CD8-positive, alpha-beta memory T cell (primary cell): Measurements from ENCODE around the gene XIRP1. TPM values are rescaled to one million over a fixed set of nuclear protein-coding genes. Genes with fewer than 3 reads are reported as not detected.
"Not testable (repeated sequence)": the region's sequence is repeated elsewhere in the genome, so short reads cannot be mapped to it uniquely, and the experiment has no call there.

Experiments
- CTCF ChIA-PET: fragments of 350-600 bp; sonication (Branson Sonifier 250); formaldehyde crosslinking; loops from one replicate; lab custom pipeline; 2021; ENCODE audit warnings: antibody characterized with exemption; lab: Charles Lee
- POLR2A ChIA-PET: fragments of 350-600 bp; sonication (Branson Sonifier 250); formaldehyde crosslinking; loops from one replicate; lab custom pipeline; 2021; ENCODE audit warnings: antibody characterized with exemption; lab: Charles Lee
- DNase-seq, 5 donors: peaks; one replicate each; pipeline versions ENCODE4 v3.0.0 to v3.0.0-alpha.2; 2020 to 2022; ENCODE audit warnings: mixed read lengths in 1 of 5
- H3K27ac ChIP-seq: one replicate; pipeline ENCODE4 v1.7.0; 2013; ENCODE audit warnings: low read depth, mild to moderate bottlenecking, low read length, moderate library complexity
- H3K27me3 ChIP-seq: 2 replicates; pipeline ENCODE4 v1.7.0; 2013; ENCODE audit warnings: low read length, mild to moderate bottlenecking; ENCODE audit not compliant: insufficient read depth, poor library complexity, severe bottlenecking
- H3K36me3 ChIP-seq: 2 replicates; pipeline ENCODE4 v1.7.0; 2013; ENCODE audit warnings: mild to moderate bottlenecking, low read length, moderate library complexity; ENCODE audit not compliant: insufficient read depth
- H3K4me1 ChIP-seq: 2 replicates; pipeline ENCODE4 v1.7.0; 2013; ENCODE audit warnings: mild to moderate bottlenecking, low read length, moderate library complexity; ENCODE audit not compliant: insufficient read depth
- H3K4me3 ChIP-seq: 2 replicates; pipeline ENCODE4 v1.7.0; 2013; ENCODE audit warnings: mild to moderate bottlenecking, low read length
- H3K9me3 ChIP-seq: 2 replicates; pipeline ENCODE4 v1.7.0; 2013; ENCODE audit warnings: mild to moderate bottlenecking, low read length
- H3K27ac Mint-ChIP-seq, 8 donors: one replicate each; pipeline ENCODE4 v1.8.0; 2020 to 2021; ENCODE audit warnings: mixed read lengths in 8 of 8, mild to moderate bottlenecking in 6 of 8, inconsistent platforms in 3 of 8, moderate library complexity in 3 of 8
- H3K27me3 Mint-ChIP-seq, 2 donors: one replicate each; pipeline ENCODE4 v1.8.0; 2020 to 2021; ENCODE audit warnings: mixed read lengths in 2 of 2, mild to moderate bottlenecking in 1 of 2, moderate library complexity in 1 of 2
- H3K36me3 Mint-ChIP-seq, 3 donors: one replicate each; pipeline ENCODE4 v1.8.0; 2020 to 2021; ENCODE audit warnings: mixed read lengths in 3 of 3, inconsistent platforms in 1 of 3, mild to moderate bottlenecking in 1 of 3
- H3K4me1 Mint-ChIP-seq, 3 donors: one replicate each; pipeline ENCODE4 v1.8.0; 2020 to 2021; ENCODE audit warnings: mixed read lengths in 3 of 3, inconsistent platforms in 1 of 3, mild to moderate bottlenecking in 1 of 3
- H3K4me3 Mint-ChIP-seq, 7 donors: one replicate each; pipeline ENCODE4 v1.8.0; 2020 to 2021; ENCODE audit warnings: mixed read lengths in 7 of 7, mild to moderate bottlenecking in 6 of 7, moderate library complexity in 4 of 7, inconsistent platforms in 2 of 7
- H3K9me3 Mint-ChIP-seq, 5 donors: one replicate each; pipeline ENCODE4 v1.8.0; 2020 to 2022; ENCODE audit warnings: mixed read lengths in 5 of 5, mild to moderate bottlenecking in 3 of 5, moderate library complexity in 2 of 5, inconsistent platforms in 1 of 5
- polyA plus RNA-seq: library from polyadenylated mRNA; unstranded; fragments of 300-500 nt; fragmentation: Illumina TruSeq; gene quantifications from one replicate; pipeline ENCODE4 v1.2.3, GENCODE V29; 2021
- total RNA-seq, 2 experiments: library from RNA; stranded (reverse); gene quantifications; one replicate each; pipeline ENCODE4 v1.2.3, GENCODE V29; 2021

Gene XIRP1
- total and polyA plus RNA-seq, 3 experiments from 2014 or later: 4.1 to 5.3 TPM; not detected in 1

DNA sequence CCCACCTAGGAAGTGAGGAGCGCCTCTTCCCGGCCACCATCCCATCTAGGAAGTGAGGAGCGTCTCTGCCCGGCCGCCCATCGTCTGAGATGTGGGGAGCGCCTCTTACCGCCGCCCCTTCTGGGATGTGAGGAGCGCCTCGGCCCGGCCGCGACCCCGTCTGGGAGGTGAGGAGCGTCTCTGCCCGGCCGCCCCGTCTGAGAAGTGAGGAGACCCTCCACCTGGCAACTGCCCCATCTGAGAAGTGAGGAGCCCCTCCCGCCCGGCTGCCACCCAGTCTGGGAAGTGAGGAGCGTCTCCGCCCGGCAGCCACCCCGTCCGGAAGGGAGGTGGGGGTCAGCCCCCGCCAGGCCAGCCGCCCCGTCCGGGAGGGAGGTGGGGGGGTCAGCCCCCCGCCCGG, 35.2 kb upstream of the XIRP1 start:
- H3K36me3 Mint-ChIP-seq, POLR2A ChIA-PET, H3K27ac Mint-ChIP-seq, H3K27me3 ChIP-seq, H3K9me3 ChIP-seq, H3K27ac ChIP-seq, CTCF ChIA-PET, H3K9me3 Mint-ChIP-seq, H3K4me3 ChIP-seq, H3K4me3 Mint-ChIP-seq, H3K36me3 ChIP-seq, DNase-seq, H3K4me1 ChIP-seq: not testable (repeated sequence)
- Mint-ChIP-seq H3K27me3 (peaks cover 4 to 11% of the 10 kb centered on the region in 2 donors), H3K4me1 (peaks cover 39 to 41% (median 40%) of the 10 kb centered on the region in 3 donors)

DNA sequence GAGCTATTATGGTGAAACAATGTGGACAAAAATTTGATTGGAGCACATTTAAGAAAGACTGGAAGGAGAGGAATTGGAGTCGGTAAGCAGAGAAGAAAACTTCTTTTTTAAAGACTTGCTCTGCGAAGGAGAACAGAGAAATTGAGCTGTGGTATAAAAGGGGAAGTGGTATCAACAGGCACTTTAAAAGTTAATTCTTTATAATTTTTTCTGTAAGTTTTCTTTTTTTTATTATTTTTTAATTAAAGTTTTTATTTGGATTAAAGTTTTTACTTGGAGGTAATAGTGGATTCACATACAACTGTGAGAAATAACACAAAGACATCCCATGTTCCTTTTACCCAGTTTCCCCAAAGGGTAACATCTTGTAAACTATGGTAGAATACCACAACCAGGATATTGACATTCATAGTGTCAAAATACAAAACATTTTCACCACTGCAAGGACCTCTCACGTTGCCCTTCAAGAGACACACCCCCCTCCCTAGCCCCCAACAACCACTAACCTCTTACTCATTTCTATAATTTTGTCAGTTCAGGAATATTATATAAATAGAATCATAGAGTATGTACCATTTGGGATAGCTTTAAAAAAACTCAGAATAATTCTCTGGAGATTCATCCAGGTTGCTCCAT, 33.8 kb upstream of the XIRP1 start:
- Mint-ChIP-seq H3K4me3 (peak overlapping the region in 1 of 7 donors; percentile 48), H3K36me3 (no peaks in the 10 kb centered on the region)

DNA sequence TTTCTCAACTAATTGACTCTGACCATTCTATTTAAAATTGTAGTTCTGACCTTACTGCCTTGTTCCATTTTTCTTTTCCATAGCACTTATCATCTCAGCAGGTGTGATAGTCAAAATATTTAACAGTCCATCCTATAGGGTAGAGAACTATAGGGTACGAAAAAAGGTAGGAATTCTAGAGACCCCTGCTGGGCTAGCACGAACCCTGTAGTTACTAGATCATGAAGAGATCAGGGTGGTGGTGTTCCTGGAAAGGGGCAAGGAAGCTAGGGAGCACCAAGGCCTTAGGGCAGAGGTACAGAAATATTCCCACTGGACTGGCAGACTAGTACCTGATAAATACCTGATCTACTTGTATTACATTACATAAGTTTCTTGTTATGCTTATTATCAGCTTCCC, 31.9 kb upstream of the XIRP1 start:
- CTCF ChIA-PET: no interaction called here
- Histone ChIP-seq H3K27me3 (no peaks in the 10 kb centered on the region), H3K9me3 (no peaks in the 10 kb centered on the region), H3K36me3 (no peaks in the 10 kb centered on the region), H3K27ac (no peak overlapping the region), H3K4me3 (no peak overlapping the region), H3K4me1 (peaks cover 12% of the 10 kb centered on the region)
- Mint-ChIP-seq H3K27me3 (peaks cover 0 to 1% of the 10 kb centered on the region in 2 donors), H3K4me1 (peaks cover 47% of the 10 kb centered on the region in 3 donors), H3K27ac (peak overlapping the region in 4 of 8 donors; percentile 7 to 97 (median 65)), H3K9me3 (no peaks in the 10 kb centered on the region), H3K4me3 (no peak overlapping the region), H3K36me3 (peaks cover 0 to 3% (median 0%) of the 10 kb centered on the region in 3 donors)
- DNase-seq: no peak
- POLR2A ChIA-PET: interaction anchor here (1.2 kb wide), 1 partner anchor 33 kb away, joined by 3 read pairs; no protein-coding TSS in a partner anchor

More for the DNA sequence above, 33.8 kb upstream of the XIRP1 start:
- DNase-seq: no peak
- Mint-ChIP-seq H3K27ac (peak overlapping the region in 2 of 8 donors; percentile 48 to 71), H3K27me3 (peaks cover 0 to 4% of the 10 kb centered on the region in 2 donors), H3K9me3 (no peaks in the 10 kb centered on the region), H3K4me1 (peaks cover 35 to 39% (median 37%) of the 10 kb centered on the region in 3 donors)
- CTCF ChIA-PET: interaction anchor here (1.0 kb wide), 2 partner anchors 8 to 65 kb away, joined by 3 to 5 read pairs; no protein-coding TSS in a partner anchor
- Histone ChIP-seq H3K27ac (no peak overlapping the region), H3K4me3 (no peak overlapping the region), H3K4me1 (peaks cover 8% of the 10 kb centered on the region), H3K36me3 (no peaks in the 10 kb centered on the region), H3K9me3 (no peaks in the 10 kb centered on the region), H3K27me3 (no peaks in the 10 kb centered on the region)
- POLR2A ChIA-PET: no interaction called here

DNA sequence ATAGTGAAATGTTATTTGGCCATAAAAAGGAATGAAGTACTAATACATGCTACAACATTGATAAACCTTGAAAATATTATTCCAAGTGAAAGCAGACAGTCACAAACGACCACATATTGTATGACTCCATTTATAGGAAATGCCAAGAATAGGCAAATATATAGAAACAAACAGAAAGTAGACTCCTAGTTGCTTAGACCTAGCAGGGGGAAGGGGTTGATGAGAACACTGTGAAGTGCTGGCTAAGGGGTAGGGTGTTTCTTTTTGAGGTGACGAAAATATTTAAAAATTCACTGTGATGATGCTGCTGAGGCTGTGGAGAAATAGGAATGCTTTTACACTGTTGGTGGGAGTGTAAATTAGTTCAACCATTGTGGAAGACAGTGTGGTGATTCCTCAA, 30.5 kb upstream of the XIRP1 start:
- Mint-ChIP-seq H3K27ac (peak overlapping the region in 6 of 8 donors; percentile 12 to 81 (median 46)), H3K9me3 (no peaks in the 10 kb centered on the region), H3K27me3 (peaks cover 0 to 1% of the 10 kb centered on the region in 2 donors), H3K4me3 (peak overlapping the region in 3 of 7 donors; percentile 4 to 55 (median 17)), H3K4me1 (peaks cover 47% of the 10 kb centered on the region in 3 donors), H3K36me3 (peaks cover 0 to 3% (median 0%) of the 10 kb centered on the region in 3 donors)
- Histone ChIP-seq H3K4me1 (peaks cover 12% of the 10 kb centered on the region), H3K4me3 (no peak overlapping the region), H3K27ac (no peak overlapping the region), H3K27me3 (no peaks in the 10 kb centered on the region), H3K36me3 (no peaks in the 10 kb centered on the region), H3K9me3 (no peaks in the 10 kb centered on the region)
- ChIA-PET POLR2A (no interaction called here), CTCF (no interaction called here)
- DNase-seq: no peak

DNA sequence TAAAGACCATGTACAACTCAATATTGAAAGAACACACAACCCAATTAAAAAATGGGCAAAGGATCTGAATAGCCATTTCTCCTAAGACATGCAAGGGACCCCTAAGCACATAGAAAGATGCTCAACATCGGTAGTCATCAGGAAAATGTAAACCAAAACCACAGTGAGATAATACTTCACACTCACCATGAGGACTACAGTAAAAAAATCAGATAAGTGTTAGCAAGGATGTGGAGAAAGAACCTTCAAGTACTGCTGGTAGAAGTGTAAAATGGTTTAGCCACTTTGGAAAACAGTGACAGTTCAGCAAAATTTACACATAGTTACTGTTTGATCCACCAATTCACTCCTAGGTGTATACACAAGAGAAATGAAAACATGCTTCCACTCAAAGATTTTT, 30.1 kb upstream of the XIRP1 start:
- H3K27ac ChIP-seq: no peak overlapping the region

DNA sequence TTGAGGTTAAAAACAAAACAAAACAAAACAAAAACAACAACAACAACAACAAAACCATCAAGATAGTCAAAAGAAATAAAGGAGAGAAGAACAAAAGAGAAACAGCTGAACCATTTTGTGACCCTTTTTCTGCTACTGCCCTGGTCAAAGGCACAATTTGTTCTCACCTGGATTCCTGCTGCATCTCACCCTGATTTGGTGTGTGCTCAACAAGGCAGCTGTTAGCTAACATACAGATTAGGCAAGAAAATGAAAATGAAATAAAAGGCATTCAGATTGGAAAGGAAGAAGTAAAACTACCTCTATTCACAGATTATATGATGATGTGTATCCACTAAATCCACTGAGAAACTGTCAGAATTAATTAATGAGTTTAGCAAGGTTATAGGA, 28.7 kb upstream of the XIRP1 start:
- no peaks in the 10 kb centered on the region for H3K27me3 ChIP-seq
- H3K36me3 Mint-ChIP-seq: peaks cover 0 to 8% (median 0%) of the 10 kb centered on the region in 3 donors
- peaks cover 0 to 3% of the 10 kb centered on the region in 2 donors for H3K27me3 Mint-ChIP-seq
- peak overlapping the region in 5 of 7 donors; percentile 34 to 67 (median 52) for H3K4me3 Mint-ChIP-seq
- H3K4me3 ChIP-seq: no peak overlapping the region
- no peak for DNase-seq
- H3K4me1 ChIP-seq: peaks cover 12% of the 10 kb centered on the region
- no peaks in the 10 kb centered on the region for H3K9me3 ChIP-seq
- H3K27ac ChIP-seq: no peak overlapping the region
- peaks cover 52 to 59% (median 53%) of the 10 kb centered on the region in 3 donors for H3K4me1 Mint-ChIP-seq
- no peaks in the 10 kb centered on the region for H3K9me3 Mint-ChIP-seq
- CTCF ChIA-PET: interaction anchor here (1.3 kb wide), 1 partner anchor 10 kb away, joined by 3 read pairs; no protein-coding TSS in a partner anchor
- POLR2A ChIA-PET: no interaction called here
- peak overlapping the region in 7 of 8 donors; percentile 3 to 88 (median 75) for H3K27ac Mint-ChIP-seq
- no peaks in the 10 kb centered on the region for H3K36me3 ChIP-seq

More for the DNA sequence above, 30.1 kb upstream of the XIRP1 start:
- Mint-ChIP-seq H3K9me3 (no peaks in the 10 kb centered on the region), H3K27me3 (peaks cover 0 to 1% of the 10 kb centered on the region in 2 donors), H3K4me1 (peaks cover 47 to 48% (median 47%) of the 10 kb centered on the region in 3 donors), H3K36me3 (peaks cover 0 to 3% (median 0%) of the 10 kb centered on the region in 3 donors), H3K27ac (peak overlapping the region in 4 of 8 donors; percentile 37 to 81 (median 62)), H3K4me3 (peak overlapping the region in 6 of 7 donors; percentile 4 to 55 (median 13))
- Histone ChIP-seq H3K4me3 (no peak overlapping the region), H3K36me3 (no peaks in the 10 kb centered on the region), H3K27me3 (no peaks in the 10 kb centered on the region), H3K4me1 (peaks cover 12% of the 10 kb centered on the region), H3K9me3 (no peaks in the 10 kb centered on the region)
- peak in 1 of 5 donors; percentile 29 for DNase-seq
- ChIA-PET CTCF (no interaction called here), POLR2A (no interaction called here)

DNA sequence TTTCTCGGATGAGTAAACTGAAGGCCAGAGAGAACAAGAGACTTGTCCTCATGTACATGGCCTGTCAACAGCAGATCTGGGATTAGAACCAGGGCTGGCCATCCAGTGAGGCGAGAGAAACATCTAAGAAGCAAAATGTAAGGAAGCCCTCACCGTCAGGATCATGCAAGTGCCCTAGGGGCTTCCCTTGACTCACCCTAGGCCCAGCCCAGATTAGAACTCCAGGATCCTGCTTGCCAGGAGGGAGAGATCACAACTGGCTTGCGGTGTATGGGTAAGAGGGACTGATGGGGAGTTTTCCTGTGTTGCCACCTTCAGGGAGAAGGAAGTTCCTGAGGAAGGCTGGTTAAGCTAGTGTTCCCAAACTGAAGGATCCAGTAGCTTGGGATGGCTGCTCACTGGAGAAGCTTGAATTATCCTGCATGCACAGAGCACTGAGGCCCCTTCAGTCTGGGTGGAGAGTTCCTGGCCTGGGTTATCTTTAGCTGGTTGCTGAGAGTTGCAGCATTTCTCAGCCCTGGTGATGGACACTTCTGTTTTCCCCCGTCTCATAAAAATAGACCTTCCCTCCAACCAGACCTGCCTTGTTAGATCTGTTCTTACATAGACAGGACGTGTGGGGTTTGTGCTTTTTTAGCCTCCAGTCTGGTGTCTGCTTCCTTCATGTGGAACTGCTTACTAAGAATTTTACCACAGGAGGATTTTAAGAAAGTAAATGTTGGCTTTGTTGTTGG, 28.2 kb upstream of the XIRP1 start:
- peaks cover 12% of the 10 kb centered on the region for H3K4me1 ChIP-seq
- ChIA-PET CTCF (interaction anchor here (1.3 to 1.8 kb wide), 2 partner anchors 9 to 31 kb away, joined by 3 to 6 read pairs; no protein-coding TSS in a partner anchor), POLR2A (no interaction called here)
- Mint-ChIP-seq H3K4me1 (peaks cover 47 to 55% (median 49%) of the 10 kb centered on the region in 3 donors), H3K4me3 (peak overlapping the region in 4 of 7 donors; percentile 50 to 67 (median 52)), H3K36me3 (peaks cover 0 to 8% (median 0%) of the 10 kb centered on the region in 3 donors), H3K27me3 (peaks cover 0 to 3% of the 10 kb centered on the region in 2 donors), H3K27ac (peak overlapping the region in 7 of 8 donors; percentile 3 to 88 (median 75)), H3K9me3 (no peaks in the 10 kb centered on the region)
- H3K4me3 ChIP-seq: no peak overlapping the region
- no peak for DNase-seq
- H3K9me3 ChIP-seq: no peaks in the 10 kb centered on the region
- no peak overlapping the region for H3K27ac ChIP-seq
- no peaks in the 10 kb centered on the region for H3K27me3 ChIP-seq
- no peaks in the 10 kb centered on the region for H3K36me3 ChIP-seq
